Sigmoid colon (tissue), 4 donors: ENCODE data around the gene NPNT.

ENCODE experiments used
- CTCF ChIP-seq, 4 experiments: fragments of 450-650 bp in 3 of 4; fragments of 200-600 bp in 1 of 4; IDR thresholded peaks; one replicate each; pipeline ENCODE4 v1.5.1; 2016 to 2019; ENCODE audit warnings: antibody characterized with exemption in 4 of 4, mild to moderate bottlenecking in 3 of 4, moderate library complexity in 2 of 4
- POLR2A ChIP-seq, 2 donors: fragments of 450-650 bp; IDR thresholded peaks; one replicate each; pipeline ENCODE4 v1.6.1; 2016; ENCODE audit warnings: antibody characterized with exemption in 2 of 2, mild to moderate bottlenecking in 2 of 2, moderate library complexity in 2 of 2
- POLR2AphosphoS5 ChIP-seq, 4 donors: sonication (generic); formaldehyde crosslinking; IDR thresholded peaks; one replicate each; pipeline ENCODE4 v1.6.1; 2017; ENCODE audit warnings: antibody characterized with exemption in 4 of 4

- TF ChIP-seq POLR2AphosphoS5 (IDR thresholded peaks at IDR 0.05) = no peak
- no peak for TF ChIP-seq CTCF (IDR thresholded peaks at IDR 0.05)
- TF ChIP-seq POLR2A (IDR thresholded peaks at IDR 0.05) = no peak
These were observed 26.0 kb downstream of the NPNT start for GRCh38 chr4:105921301-105921700.
